AG09309 (cell line): ENCODE results near the gene PTPRG.

ENCODE experiments used
- DNase-seq: peaks from one replicate; pipeline ENCODE4 v3.0.0-alpha.2; 2010; ENCODE audit warnings: low read depth
- H3K4me3 ChIP-seq: 2 replicates; pipeline ENCODE4 v1.5.1; 2011; ENCODE audit warnings: mild to moderate bottlenecking, low read depth, low read length, moderate library complexity; ENCODE audit not compliant: control insufficient read depth
- CTCF ChIP-seq: IDR thresholded peaks from 2 replicates; pipeline ENCODE4 v1.5.1; 2011; ENCODE audit warnings: mild to moderate bottlenecking, low read depth, low read length, inconsistent platforms; ENCODE audit not compliant: insufficient read depth, control insufficient read depth; ENCODE audit errors: missing control alignments

PTPRG gene

GRCh38 chr3:61796088-61796680 is 234.8 kb downstream of the PTPRG start:
- TF ChIP-seq CTCF = no peak
- no peak for DNase-seq
- H3K4me3 ChIP-seq = no peak overlapping the region

- no peak for DNase-seq
- TF ChIP-seq CTCF = no peak
- no peak overlapping the region for H3K4me3 ChIP-seq
Observed at GRCh38 chr3:61796911-61797310, 235.5 kb downstream of the PTPRG start.

- DNase-seq = no peak
- H3K4me3 ChIP-seq = no peak overlapping the region
- TF ChIP-seq CTCF = no peak
Observed at GRCh38 chr3:61802772-61803171, 241.4 kb downstream of the PTPRG start.

- DNase-seq = no peak
- TF ChIP-seq CTCF = no peak
- H3K4me3 ChIP-seq = no peak overlapping the region
Observed at GRCh38 chr3:61803983-61804382, 242.6 kb downstream of the PTPRG start.

DNA sequence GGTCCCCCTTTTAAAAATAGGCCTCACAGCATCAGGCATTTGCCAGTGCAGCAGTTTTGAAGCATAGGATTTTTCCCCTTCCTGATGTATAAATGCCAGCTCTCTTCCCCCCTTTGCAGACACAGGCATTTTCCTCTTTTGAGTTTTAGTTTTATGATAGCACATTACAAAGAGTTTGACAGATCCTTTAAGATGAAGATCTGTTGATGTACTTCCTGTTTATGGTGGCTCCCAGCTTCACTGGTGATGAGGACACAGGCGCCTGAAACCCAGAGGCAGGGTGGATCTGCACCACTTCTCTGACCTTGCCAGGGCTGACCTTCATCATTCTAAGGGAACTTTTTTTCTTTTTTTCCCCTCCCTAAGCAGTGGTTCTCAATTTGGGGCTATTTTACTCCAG is 243.4 kb downstream of the PTPRG start:
- DNase-seq = no peak
- no peak for TF ChIP-seq CTCF
- no peak overlapping the region for H3K4me3 ChIP-seq

DNA sequence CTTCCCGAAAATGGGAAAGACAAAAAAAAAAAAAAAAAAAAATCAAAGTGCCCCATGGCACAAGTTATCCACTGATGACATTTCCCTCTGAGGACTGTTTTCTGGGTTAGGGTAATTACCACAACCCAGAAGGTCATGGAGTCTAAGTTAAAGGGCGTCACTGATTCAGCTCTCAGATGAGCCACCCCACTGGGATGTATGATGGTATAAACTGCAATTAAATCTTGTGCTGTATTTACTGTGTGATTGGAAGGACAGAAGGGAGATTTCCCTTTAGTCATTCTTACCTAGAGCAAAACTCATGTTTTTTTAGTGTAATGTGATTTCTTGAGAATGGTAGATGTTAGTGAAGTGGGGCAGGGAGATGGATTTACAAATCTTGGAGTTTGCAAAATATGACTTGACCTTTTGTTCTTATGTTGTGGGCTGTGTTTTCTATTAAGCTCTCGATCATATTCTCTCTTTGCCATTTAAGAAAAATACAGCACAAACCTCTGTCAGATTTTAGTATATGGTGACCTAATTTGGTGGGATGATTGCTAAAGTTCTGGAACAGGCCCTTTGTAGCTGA is 244.2 kb downstream of the PTPRG start:
- no peak for DNase-seq
- H3K4me3 ChIP-seq = no peak overlapping the region
- no peak for TF ChIP-seq CTCF
